ENCODE measurements around the gene STMND1.

DNA sequence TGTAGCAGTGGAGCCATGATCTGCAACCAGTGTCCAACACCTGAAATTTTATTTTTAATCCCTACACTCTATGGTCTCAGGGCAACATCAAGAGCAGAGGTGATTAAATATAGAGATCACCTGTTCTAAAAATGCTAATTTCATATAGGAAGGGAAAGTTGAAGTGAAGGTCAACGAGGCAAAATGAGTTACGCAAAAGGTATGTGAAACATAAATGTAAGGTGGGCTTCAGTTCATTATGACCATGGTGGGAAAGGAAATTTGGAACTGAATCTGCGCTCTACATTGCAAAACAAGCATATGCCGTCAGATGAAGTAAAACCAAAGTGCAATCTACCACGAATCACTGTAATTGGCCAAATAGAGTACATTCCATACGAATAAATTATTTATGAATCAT is 35.2 kb upstream of the STMND1 start:
- TF ChIP-seq POLR2A (IDR thresholded peaks at IDR 0.05), result no peak
- no peak for TF ChIP-seq EP300 (IDR thresholded peaks at IDR 0.05)
- TF ChIP-seq, protein P1, sequence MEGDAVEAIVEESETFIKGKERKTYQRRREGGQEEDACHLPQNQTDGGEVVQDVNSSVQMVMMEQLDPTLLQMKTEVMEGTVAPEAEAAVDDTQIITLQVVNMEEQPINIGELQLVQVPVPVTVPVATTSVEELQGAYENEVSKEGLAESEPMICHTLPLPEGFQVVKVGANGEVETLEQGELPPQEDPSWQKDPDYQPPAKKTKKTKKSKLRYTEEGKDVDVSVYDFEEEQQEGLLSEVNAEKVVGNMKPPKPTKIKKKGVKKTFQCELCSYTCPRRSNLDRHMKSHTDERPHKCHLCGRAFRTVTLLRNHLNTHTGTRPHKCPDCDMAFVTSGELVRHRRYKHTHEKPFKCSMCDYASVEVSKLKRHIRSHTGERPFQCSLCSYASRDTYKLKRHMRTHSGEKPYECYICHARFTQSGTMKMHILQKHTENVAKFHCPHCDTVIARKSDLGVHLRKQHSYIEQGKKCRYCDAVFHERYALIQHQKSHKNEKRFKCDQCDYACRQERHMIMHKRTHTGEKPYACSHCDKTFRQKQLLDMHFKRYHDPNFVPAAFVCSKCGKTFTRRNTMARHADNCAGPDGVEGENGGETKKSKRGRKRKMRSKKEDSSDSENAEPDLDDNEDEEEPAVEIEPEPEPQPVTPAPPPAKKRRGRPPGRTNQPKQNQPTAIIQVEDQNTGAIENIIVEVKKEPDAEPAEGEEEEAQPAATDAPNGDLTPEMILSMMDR (IDR thresholded peaks at IDR 0.05), result no peak
- no peak for TF ChIP-seq POLR2AphosphoS5 (IDR thresholded peaks at IDR 0.05)
